Activated T-helper 2 cell treated with anti-CD3 and anti-CD28 coated beads, Interferon-gamma antibody, Interleukin-2, Interleukin-4, amounts not matched to agents 10 μg/mL and 5 μg/mL and 100 μg/mL, durations not matched to agents 14 hours and 24 hours and 36 hours (primary cell): ENCODE measurements around the gene DENND1B. TPM values are rescaled to one million over a fixed set of nuclear protein-coding genes. Genes with fewer than 3 reads are reported as not detected.
"Not testable (repeated sequence)": the region's sequence is repeated elsewhere in the genome, so short reads cannot be mapped to it uniquely, and the experiment has no call there.

Source experiments
- DNase-seq: peaks from one replicate; pipeline ENCODE4 v3.0.0; 2021; ENCODE audit warnings: low spot score
- H3K27ac Mint-ChIP-seq: one replicate; pipeline ENCODE4 v1.8.0; 2021; ENCODE audit warnings: mixed read lengths
- H3K27me3 Mint-ChIP-seq: one replicate; pipeline ENCODE4 v1.8.0; 2021; ENCODE audit warnings: low read depth, mixed read lengths
- H3K36me3 Mint-ChIP-seq: one replicate; pipeline ENCODE4 v1.8.0; 2021; ENCODE audit warnings: low read depth, mixed read lengths
- H3K4me1 Mint-ChIP-seq: one replicate; pipeline ENCODE4 v1.8.0; 2021; ENCODE audit warnings: low read depth, mixed read lengths
- H3K4me3 Mint-ChIP-seq: one replicate; pipeline ENCODE4 v1.8.0; 2021; ENCODE audit warnings: low read depth, mild to moderate bottlenecking, moderate library complexity, mixed read lengths
- H3K9me3 Mint-ChIP-seq: one replicate; pipeline ENCODE4 v1.8.0; 2021; ENCODE audit warnings: mixed read lengths
- intact Hi-C: fragments of 100-400 bp; cut with micrococcal nuclease; formaldehyde crosslinking; loops from one replicate; pipeline ENCODE4 v1.15.1; 2023
- total RNA-seq: library from RNA; stranded (reverse); gene quantifications from 2 replicates; pipeline ENCODE4 v1.2.3, GENCODE V29; 2022

The DENND1B gene
- total RNA-seq, 1 donor from 2014 or later: 18.2 TPM

DNA sequence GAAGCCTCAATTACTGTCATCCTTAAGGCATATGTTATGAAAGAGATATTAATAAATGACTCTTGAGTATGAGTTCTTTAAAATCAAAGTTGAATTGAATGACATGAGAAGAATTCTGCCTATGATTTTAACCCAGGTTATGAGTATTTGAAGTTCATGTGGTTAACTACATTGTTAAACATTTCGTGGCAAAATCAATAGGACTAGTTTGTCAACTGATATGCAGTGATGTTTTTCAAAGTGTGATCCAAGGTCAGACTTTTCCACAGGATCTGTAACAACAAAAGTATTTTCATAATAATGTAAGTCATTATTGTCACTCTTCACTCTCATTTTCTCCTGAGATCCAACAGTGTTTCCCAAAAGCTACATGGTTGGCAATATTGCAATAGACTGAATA is 189.5 kb downstream of the DENND1B start:
- no peaks in the 10 kb centered on the region for H3K9me3 Mint-ChIP-seq
- no peak for DNase-seq
- intact Hi-C loops: no loop called here
- no peaks in the 10 kb centered on the region for H3K4me1 Mint-ChIP-seq
- no peak overlapping the region for H3K27ac Mint-ChIP-seq
- no peak overlapping the region for H3K4me3 Mint-ChIP-seq
- peaks cover 22% of the 10 kb centered on the region for H3K36me3 Mint-ChIP-seq
- no peaks in the 10 kb centered on the region for H3K27me3 Mint-ChIP-seq

DNA sequence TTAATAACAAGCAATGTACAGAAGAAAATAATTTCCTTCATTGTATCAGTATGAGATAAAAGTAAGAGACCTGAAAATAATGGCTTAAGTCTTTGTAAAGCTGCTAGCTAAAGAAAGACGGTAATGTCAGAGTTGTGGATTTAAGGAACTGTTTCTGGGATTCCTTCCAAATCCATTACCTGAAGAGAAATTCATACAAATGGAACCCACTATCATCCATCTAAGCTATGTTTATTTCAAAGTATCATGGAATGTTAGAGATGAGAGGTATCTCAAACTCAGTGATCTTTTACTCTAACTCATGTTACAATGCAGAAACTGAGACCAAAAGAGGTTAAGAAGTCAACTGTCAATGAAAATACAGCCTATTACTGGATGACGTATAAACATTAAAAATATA is 197.7 kb downstream of the DENND1B start:
- no peaks in the 10 kb centered on the region for H3K4me1 Mint-ChIP-seq
- DNase-seq: no peak
- H3K27ac Mint-ChIP-seq: no peak overlapping the region
- H3K27me3 Mint-ChIP-seq: no peaks in the 10 kb centered on the region
- no peak overlapping the region for H3K4me3 Mint-ChIP-seq
- H3K9me3 Mint-ChIP-seq: peaks cover 12% of the 10 kb centered on the region
- peaks cover 65% of the 10 kb centered on the region for H3K36me3 Mint-ChIP-seq
- intact Hi-C loops: no loop called here

GRCh38 chr1:197575531-197575930 is 199.7 kb downstream of the DENND1B start:
- H3K4me3 Mint-ChIP-seq, H3K27ac Mint-ChIP-seq, H3K27me3 Mint-ChIP-seq, intact Hi-C loops, H3K4me1 Mint-ChIP-seq, DNase-seq: not testable (repeated sequence)
- Mint-ChIP-seq H3K36me3 (peaks cover 70% of the 10 kb centered on the region), H3K9me3 (peaks cover 12% of the 10 kb centered on the region)

DNA sequence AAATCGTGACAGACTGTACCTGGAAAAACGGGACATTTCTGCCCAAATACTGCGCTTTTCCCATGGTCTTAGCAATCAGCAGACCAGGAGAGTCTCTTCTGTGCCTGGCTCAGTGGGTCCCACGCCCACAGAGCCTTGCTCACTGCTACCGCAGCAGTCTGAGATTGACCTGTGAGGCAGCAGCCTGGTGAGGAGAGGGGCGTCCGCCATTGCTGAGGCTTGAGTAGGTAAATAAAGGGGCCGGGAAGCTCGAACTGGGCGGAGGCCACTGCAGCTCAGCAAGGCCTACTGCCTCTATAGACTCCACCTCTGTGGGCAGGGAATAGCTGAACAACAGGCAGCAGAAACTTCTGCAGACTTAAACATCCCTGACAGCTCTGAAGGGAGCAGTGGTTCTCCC is 203.1 kb downstream of the DENND1B start:
- Mint-ChIP-seq H3K9me3 (peaks cover 29% of the 10 kb centered on the region), H3K4me3 (no peak overlapping the region), H3K4me1 (no peaks in the 10 kb centered on the region), H3K27ac (no peak overlapping the region), H3K36me3 (peaks cover 84% of the 10 kb centered on the region), H3K27me3 (no peaks in the 10 kb centered on the region)
- intact Hi-C loops: no loop called here
- no peak for DNase-seq

DNA sequence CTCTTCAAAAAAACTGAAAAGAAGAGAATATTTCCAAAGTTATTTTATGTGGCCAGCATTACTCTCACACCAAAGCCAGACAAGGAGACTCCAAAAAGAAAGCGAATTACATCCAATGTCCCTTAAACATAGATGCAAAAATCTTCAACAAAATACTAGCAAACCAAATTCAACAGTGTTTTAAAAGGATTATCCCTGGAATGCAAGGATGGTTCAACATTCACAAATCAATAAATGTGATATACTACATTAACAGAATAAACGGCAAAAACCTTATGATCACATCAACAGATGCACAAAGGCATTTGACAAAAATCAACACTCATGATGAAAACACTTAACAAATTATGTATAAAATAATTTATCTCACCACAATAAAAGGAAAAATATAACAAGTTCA is 207.8 kb downstream of the DENND1B start:
- intact Hi-C loops: no loop called here
- Mint-ChIP-seq H3K9me3 (peaks cover 24% of the 10 kb centered on the region), H3K27me3 (no peaks in the 10 kb centered on the region), H3K4me1 (no peaks in the 10 kb centered on the region), H3K27ac (no peak overlapping the region), H3K36me3 (peaks cover 64% of the 10 kb centered on the region), H3K4me3 (no peak overlapping the region)
- DNase-seq: no peak

DNA sequence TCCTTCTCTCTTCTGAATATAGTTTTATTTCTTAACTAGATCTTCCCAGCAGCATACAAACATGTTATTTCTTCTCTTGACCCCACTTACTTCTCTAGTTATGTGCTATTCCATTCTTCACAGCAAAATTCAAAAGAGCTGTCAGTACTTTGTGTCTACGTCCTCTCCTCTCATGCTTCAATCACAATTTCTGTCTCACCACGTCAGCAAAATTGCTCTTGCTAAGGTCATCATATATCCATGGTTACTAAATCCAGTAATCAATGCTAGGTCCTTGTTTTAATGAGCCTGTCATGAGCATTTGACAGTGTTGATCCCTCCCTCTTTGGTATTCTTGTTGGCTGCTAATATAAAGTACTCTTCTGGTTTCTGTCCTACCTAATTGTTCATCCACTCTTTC is 214.2 kb downstream of the DENND1B start:
- peaks cover 12% of the 10 kb centered on the region for H3K36me3 Mint-ChIP-seq
- no peaks in the 10 kb centered on the region for H3K4me1 Mint-ChIP-seq
- no peak for DNase-seq
- no peak overlapping the region for H3K4me3 Mint-ChIP-seq
- no peaks in the 10 kb centered on the region for H3K27me3 Mint-ChIP-seq
- intact Hi-C loops: no loop called here
- H3K9me3 Mint-ChIP-seq: no peaks in the 10 kb centered on the region
- H3K27ac Mint-ChIP-seq: no peak overlapping the region

DNA sequence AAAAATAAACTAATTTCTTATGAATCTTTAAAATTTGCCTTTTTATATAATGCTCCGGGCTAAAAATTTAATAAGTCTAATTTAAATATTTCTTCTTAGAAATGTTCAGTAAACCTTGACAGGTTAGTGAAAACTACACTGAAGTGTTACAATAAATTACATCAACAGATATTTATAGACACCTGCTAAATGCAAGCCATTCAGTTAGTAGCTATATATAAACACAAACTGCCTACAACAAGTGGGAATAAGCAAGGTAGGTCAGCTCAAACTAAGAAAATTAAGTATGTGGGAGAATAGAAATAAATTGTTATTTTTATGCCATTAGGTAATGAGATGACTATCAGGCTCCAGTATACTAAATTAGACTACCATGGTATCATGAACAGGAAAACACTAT is 215.6 kb downstream of the DENND1B start:
- intact Hi-C loops: no loop called here
- Mint-ChIP-seq H3K9me3 (no peaks in the 10 kb centered on the region), H3K27ac (no peak overlapping the region), H3K27me3 (no peaks in the 10 kb centered on the region), H3K4me3 (no peak overlapping the region), H3K4me1 (no peaks in the 10 kb centered on the region), H3K36me3 (peaks cover 12% of the 10 kb centered on the region)
- DNase-seq: no peak

DNA sequence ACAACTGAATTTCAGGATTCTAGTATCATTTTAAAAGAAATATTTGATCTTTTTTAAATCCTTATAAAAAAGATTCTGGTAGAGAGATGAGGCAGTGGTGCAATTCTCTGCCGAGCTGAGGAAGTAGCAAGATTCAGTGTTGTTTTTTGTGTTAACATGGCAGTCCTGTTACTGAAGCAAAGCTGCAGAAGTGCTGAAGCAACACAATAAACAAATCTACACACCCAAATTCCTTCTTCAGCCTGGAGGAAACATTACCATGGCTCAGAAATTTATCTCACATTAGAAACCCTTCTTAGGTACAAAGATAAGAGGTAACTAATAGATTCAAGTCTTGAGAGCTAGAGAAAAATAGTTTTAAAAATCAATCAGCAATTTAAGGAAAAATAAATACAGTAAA is 216.0 kb downstream of the DENND1B start:
- intact Hi-C loops: no loop called here
- Mint-ChIP-seq H3K4me3 (no peak overlapping the region), H3K9me3 (no peaks in the 10 kb centered on the region), H3K36me3 (peaks cover 11% of the 10 kb centered on the region), H3K27me3 (no peaks in the 10 kb centered on the region), H3K27ac (no peak overlapping the region), H3K4me1 (no peaks in the 10 kb centered on the region)
- no peak for DNase-seq

- peaks cover 4% of the 10 kb centered on the region for H3K36me3 Mint-ChIP-seq
- DNase-seq: no peak
- no peak overlapping the region for H3K27ac Mint-ChIP-seq
- H3K4me3 Mint-ChIP-seq: no peak overlapping the region
- intact Hi-C loops: no loop called here
- no peaks in the 10 kb centered on the region for H3K9me3 Mint-ChIP-seq
- H3K4me1 Mint-ChIP-seq: no peaks in the 10 kb centered on the region
- no peaks in the 10 kb centered on the region for H3K27me3 Mint-ChIP-seq
Measured at GRCh38 chr1:197557302-197557701, 218.0 kb downstream of the DENND1B start.

DNA sequence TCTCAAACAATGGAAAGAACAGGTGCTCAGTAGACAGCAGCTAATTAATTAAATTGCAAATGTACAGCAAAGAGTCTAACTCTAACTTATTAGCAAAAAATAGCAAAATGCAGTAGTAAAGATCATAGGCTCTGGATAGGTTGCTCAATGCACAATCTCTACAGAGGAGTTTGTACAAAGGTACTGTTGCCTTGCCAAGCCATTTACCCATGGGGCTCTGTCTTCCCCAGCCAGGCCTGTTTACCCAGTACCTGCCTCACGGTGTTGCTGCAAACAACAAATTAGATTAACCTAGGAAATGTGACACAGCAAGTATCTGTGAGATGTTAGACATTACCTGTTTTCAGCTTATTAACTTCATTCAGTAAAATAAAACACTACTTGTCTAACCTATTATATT is 222.0 kb downstream of the DENND1B start:
- intact Hi-C loops: no loop called here
- H3K9me3 Mint-ChIP-seq: no peaks in the 10 kb centered on the region
- no peaks in the 10 kb centered on the region for H3K4me1 Mint-ChIP-seq
- DNase-seq: no peak
- no peaks in the 10 kb centered on the region for H3K27me3 Mint-ChIP-seq
- no peak overlapping the region for H3K27ac Mint-ChIP-seq
- peaks cover 12% of the 10 kb centered on the region for H3K36me3 Mint-ChIP-seq
- H3K4me3 Mint-ChIP-seq: no peak overlapping the region

GRCh38 chr1:197546989-197547388 is 228.3 kb downstream of the DENND1B start:
- peaks cover 27% of the 10 kb centered on the region for H3K36me3 Mint-ChIP-seq
- no peaks in the 10 kb centered on the region for H3K27me3 Mint-ChIP-seq
- H3K4me1 Mint-ChIP-seq: no peaks in the 10 kb centered on the region
- intact Hi-C loops: no loop called here
- DNase-seq: no peak
- no peak overlapping the region for H3K4me3 Mint-ChIP-seq
- no peaks in the 10 kb centered on the region for H3K9me3 Mint-ChIP-seq
- H3K27ac Mint-ChIP-seq: no peak overlapping the region

GRCh38 chr1:197544553-197544952 is 230.7 kb downstream of the DENND1B start:
- Mint-ChIP-seq H3K27me3 (no peaks in the 10 kb centered on the region), H3K4me1 (no peaks in the 10 kb centered on the region), H3K9me3 (no peaks in the 10 kb centered on the region), H3K36me3 (peaks cover 22% of the 10 kb centered on the region), H3K4me3 (no peak overlapping the region), H3K27ac (no peak overlapping the region)
- intact Hi-C loops: no loop called here
- no peak for DNase-seq

GRCh38 chr1:197544130-197544529 is 231.2 kb downstream of the DENND1B start:
- no peak for DNase-seq
- intact Hi-C loops: no loop called here
- Mint-ChIP-seq H3K27me3 (no peaks in the 10 kb centered on the region), H3K36me3 (peaks cover 23% of the 10 kb centered on the region), H3K9me3 (no peaks in the 10 kb centered on the region), H3K4me1 (no peaks in the 10 kb centered on the region), H3K4me3 (no peak overlapping the region), H3K27ac (no peak overlapping the region)

DNA sequence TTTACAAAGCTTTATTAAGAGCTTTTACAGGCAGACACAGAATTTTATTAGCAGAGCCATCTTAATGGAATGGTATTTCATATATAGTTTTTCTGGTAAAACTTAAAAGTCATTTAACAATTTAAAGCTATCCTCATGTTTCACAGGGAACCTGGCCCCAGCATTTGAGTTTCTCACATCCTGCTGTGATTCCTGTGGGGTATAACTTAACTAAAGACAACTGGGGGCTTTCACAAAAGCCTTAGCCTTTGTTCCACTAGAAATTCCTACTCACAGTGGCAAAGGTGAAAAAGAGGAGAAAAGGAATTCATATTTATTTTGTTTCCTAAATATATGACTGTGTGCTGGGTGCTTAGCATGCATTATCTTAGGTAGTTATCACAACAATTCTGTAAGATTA is 233.9 kb downstream of the DENND1B start:
- DNase-seq: no peak
- Mint-ChIP-seq H3K4me3 (no peak overlapping the region), H3K27me3 (no peaks in the 10 kb centered on the region), H3K4me1 (no peaks in the 10 kb centered on the region), H3K36me3 (peaks cover 26% of the 10 kb centered on the region), H3K27ac (no peak overlapping the region), H3K9me3 (no peaks in the 10 kb centered on the region)
- intact Hi-C loops: no loop called here
